GM12874 (cell line): Measurements from ENCODE around the gene KDELR1.

ENCODE experiments used
- TF ChIP-seq, protein P1 (sequence below): IDR thresholded peaks from 2 replicates; pipeline ENCODE4 v1.5.1; 2011; ENCODE audit warnings: low read depth, mild to moderate bottlenecking, control low read depth, low read length, moderate library complexity; ENCODE audit not compliant: insufficient read depth

KDELR1 gene

GRCh38 chr19:48396016-48396823 lies 4.9 kb upstream of the KDELR1 start:
- TF ChIP-seq, protein P1, sequence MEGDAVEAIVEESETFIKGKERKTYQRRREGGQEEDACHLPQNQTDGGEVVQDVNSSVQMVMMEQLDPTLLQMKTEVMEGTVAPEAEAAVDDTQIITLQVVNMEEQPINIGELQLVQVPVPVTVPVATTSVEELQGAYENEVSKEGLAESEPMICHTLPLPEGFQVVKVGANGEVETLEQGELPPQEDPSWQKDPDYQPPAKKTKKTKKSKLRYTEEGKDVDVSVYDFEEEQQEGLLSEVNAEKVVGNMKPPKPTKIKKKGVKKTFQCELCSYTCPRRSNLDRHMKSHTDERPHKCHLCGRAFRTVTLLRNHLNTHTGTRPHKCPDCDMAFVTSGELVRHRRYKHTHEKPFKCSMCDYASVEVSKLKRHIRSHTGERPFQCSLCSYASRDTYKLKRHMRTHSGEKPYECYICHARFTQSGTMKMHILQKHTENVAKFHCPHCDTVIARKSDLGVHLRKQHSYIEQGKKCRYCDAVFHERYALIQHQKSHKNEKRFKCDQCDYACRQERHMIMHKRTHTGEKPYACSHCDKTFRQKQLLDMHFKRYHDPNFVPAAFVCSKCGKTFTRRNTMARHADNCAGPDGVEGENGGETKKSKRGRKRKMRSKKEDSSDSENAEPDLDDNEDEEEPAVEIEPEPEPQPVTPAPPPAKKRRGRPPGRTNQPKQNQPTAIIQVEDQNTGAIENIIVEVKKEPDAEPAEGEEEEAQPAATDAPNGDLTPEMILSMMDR, result no peak

DNA sequence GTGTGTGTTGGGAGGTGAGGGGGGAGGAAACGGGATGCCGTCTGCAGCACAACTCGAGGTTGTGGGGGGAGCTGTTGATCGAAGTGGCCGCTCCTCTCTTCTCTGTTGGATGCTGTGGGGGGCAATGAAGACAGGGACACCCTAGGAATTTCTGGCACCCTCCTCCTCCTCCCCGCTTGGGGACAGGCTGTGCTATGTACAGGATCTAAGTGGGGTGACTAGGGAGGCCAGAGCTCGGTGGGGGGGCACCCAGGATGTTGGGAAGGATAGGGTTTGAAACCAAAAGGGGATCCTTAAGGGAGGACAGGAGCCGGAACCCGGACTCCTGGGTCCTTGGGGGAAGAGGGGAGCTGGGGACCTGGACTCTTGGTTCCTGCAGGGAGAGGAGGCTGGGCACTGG lies 4.1 kb upstream of the KDELR1 start:
- TF ChIP-seq, protein P1, result no peak

DNA sequence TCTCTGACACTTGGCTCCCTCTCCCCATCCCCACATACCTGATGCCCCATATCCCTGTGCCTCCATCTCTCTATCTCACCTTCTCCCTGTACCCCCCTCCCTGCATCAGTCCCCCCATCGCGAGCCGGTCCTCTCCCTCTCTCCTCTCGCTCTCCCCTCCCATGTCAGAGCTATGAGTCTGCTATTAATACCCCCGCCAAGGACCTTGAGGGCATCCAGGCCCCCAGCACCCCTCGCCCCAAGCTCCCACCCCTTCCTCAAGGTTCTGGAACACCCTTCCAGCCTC lies 3.8 kb upstream of the KDELR1 start:
- TF ChIP-seq, protein P1, result no peak

- TF ChIP-seq, protein P1, result no peak
Measured at GRCh38 chr19:48394331-48395169, 3.2 kb upstream of the KDELR1 start.

- TF ChIP-seq, protein P1, result no peak
Measured at GRCh38 chr19:48393559-48394330, 2.4 kb upstream of the KDELR1 start, which contains the start of gene GRIN2D. Gene GRIN2D (plus strand): TSS chr19:48393668. CDS start chr19:48398393, 4,725 bp downstream.

DNA sequence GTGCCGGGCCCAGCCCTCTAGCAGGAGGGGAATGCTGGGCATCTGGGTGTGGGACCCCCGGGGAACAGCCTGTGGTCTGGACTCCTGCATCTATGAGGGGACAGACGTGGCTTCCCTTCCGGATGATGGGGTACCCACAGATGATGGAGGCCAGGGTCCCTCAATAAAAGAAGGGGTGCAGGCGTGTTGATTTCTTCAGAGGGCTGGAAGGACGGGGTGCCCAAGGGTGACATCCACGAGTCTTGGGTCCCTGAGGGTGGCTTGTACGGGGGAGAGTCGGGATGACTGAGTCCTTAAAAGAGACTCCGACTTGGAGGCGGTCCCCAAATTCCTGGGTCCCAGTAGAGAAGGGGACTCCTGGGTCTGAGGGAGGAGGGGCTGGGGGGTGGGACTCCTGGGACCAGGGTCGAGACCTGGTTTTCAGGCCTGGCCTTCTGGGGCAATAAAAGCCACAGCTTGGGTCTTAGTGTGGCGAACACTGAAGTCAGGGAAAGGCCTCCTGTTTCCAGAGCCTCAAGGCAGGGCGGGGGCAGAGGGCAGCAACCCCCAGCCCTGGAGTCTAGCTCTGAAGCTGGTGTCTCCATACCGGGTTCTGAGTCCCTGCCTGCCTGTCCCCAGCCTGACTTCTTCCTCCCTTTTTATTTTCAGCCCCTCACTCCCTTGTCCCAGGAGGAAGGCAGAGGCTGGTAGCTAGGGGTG lies 1.7 kb upstream of the KDELR1 start:
- TF ChIP-seq, protein P1, result no peak
